ENCODE results near the gene ALX3. TPM values are rescaled to one million over a fixed set of nuclear protein-coding genes. Genes with fewer than 3 reads are reported as not detected.

The ALX3 gene
- polyA plus RNA-seq, 1 experiment = 5.7 TPM

DNA sequence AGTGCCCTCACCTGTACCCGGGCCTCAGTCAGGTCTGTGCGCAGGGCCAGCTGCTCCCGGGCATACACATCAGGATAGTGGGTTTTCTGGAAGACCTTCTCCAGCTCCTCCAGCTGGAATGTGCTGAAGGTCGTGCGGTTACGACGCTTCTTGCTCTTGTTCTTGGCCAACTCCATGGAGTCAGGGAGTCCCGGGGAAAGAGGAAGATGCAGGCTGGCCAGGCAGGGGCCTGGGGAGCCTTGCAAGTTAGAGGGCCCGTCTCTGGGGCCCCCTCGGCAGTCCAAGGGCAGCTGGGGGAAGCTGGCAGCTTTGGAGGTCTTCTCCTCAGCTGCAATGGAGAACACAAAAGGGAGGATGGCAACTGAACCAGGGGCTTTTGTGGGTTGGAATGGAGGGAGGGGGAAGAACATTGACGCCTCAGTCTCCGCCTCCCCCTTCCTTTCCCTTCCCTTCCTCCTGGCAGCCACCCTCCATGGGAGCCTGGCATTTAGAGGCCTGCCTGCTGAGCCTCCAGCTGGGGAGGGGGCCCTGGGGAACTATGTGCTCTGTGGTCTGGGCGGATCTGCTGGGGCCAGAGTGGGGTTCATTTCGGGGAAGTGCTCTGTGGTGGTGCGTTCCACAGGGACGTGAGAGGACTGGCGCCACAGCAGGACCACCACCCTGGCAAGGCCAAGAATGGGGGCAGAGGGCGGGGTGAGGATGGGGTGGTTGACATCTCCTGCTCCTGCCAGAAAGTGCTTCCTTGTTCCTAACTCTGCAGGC is 5.7 kb downstream of the ALX3 start:
- ChIA-PET CTCF (interaction anchor here (1.0 to 6.3 kb wide), 4 partner anchors 11 to 23 kb away, joined by 4 to 48 read pairs (median 7); no protein-coding TSS in a partner anchor), POLR2A (no interaction called here)
- DNase-seq (ENCODE audit: low read depth) = no peak
- TF ChIP-seq, protein P1, sequence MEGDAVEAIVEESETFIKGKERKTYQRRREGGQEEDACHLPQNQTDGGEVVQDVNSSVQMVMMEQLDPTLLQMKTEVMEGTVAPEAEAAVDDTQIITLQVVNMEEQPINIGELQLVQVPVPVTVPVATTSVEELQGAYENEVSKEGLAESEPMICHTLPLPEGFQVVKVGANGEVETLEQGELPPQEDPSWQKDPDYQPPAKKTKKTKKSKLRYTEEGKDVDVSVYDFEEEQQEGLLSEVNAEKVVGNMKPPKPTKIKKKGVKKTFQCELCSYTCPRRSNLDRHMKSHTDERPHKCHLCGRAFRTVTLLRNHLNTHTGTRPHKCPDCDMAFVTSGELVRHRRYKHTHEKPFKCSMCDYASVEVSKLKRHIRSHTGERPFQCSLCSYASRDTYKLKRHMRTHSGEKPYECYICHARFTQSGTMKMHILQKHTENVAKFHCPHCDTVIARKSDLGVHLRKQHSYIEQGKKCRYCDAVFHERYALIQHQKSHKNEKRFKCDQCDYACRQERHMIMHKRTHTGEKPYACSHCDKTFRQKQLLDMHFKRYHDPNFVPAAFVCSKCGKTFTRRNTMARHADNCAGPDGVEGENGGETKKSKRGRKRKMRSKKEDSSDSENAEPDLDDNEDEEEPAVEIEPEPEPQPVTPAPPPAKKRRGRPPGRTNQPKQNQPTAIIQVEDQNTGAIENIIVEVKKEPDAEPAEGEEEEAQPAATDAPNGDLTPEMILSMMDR (IDR thresholded peaks at IDR 0.05; ENCODE audit: insufficient read depth, low read depth, low read length) = no peak
- Histone ChIP-seq H3K36me3 (ENCODE audit: control insufficient read depth, insufficient read depth, low read length) (peaks cover 1% of the 10 kb centered on the region; the same call in 1 of the 2 replicates), H3K27me3 (ENCODE audit: control insufficient read depth, insufficient read depth, low read length) (peaks cover 17% of the 10 kb centered on the region), H3K4me3 (ENCODE audit: low read depth, low read length) (no peak overlapping the region)

DNA sequence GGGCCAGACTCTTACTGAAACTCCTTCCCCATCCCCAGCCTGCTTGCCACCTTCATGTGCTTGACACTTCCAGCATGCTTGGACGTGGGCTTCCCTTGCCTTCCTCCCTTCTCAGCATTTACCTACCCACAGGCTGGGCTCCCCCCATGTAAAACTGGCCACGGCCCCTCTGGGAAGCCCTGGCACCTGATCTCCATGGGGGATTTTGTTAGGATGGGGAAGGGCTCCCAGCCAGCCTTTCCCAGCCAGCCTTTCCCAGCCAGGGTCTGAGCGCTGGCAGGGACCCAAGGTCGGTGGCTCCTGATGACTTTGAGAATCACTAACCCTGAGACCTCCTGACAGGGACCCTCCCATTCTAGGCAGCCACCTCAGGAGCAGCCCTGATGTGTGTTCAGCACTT is 6.7 kb downstream of the ALX3 start:
- CTCF ChIA-PET = interaction anchor here (1.0 to 6.3 kb wide), 2 partner anchors 10 to 18 kb away, joined by 4 to 48 read pairs; no protein-coding TSS in a partner anchor
- Histone ChIP-seq H3K36me3 (ENCODE audit: control insufficient read depth, insufficient read depth, low read length) (peaks cover 1% of the 10 kb centered on the region; the same call in 1 of the 2 replicates), H3K27me3 (ENCODE audit: control insufficient read depth, insufficient read depth, low read length) (peaks cover 10% of the 10 kb centered on the region; the same call in 1 of the 2 replicates), H3K4me3 (ENCODE audit: low read depth, low read length) (no peak overlapping the region)
- POLR2A ChIA-PET = no interaction called here
- DNase-seq (ENCODE audit: low read depth) = no peak
- TF ChIP-seq, protein P1 (IDR thresholded peaks at IDR 0.05; ENCODE audit: insufficient read depth, low read depth, low read length) = no peak

DNA sequence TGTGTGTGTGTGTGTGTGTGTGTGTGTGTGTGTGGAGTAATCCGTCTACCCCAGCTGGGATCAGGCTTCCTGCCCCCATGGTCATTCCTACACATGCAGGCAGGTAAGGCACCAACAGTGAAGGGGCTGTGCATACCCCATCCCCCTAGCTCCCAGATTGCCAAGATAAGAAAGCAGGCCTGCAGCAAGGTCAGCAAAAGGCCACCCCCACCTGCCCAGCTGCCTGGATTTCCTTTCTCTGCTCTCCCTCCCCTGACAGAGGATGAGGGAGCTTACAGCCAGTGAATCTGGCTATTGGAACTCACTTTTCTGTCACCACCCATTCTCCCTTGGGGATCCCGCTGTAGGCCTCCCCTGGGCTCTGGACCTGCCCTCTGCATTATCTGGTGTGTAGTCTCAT is 7.9 kb downstream of the ALX3 start:
- H3K27me3 ChIP-seq (ENCODE audit: control insufficient read depth, insufficient read depth, low read length) = peaks cover 3% of the 10 kb centered on the region; the same call in 1 of the 2 replicates
- TF ChIP-seq, protein P1 (IDR thresholded peaks at IDR 0.05; ENCODE audit: insufficient read depth, low read depth, low read length) = no peak
- no peak overlapping the region for H3K4me3 ChIP-seq (ENCODE audit: low read depth, low read length)
- H3K36me3 ChIP-seq (ENCODE audit: control insufficient read depth, insufficient read depth, low read length) = peaks cover 1% of the 10 kb centered on the region; the same call in 1 of the 2 replicates
- ChIA-PET POLR2A (no interaction called here), CTCF (interaction anchor here (1.0 to 4.2 kb wide), 9 partner anchors 9 to 43 kb away, joined by 3 to 28 read pairs (median 5); no protein-coding TSS in a partner anchor)
- DNase-seq (ENCODE audit: low read depth) = no peak

DNA sequence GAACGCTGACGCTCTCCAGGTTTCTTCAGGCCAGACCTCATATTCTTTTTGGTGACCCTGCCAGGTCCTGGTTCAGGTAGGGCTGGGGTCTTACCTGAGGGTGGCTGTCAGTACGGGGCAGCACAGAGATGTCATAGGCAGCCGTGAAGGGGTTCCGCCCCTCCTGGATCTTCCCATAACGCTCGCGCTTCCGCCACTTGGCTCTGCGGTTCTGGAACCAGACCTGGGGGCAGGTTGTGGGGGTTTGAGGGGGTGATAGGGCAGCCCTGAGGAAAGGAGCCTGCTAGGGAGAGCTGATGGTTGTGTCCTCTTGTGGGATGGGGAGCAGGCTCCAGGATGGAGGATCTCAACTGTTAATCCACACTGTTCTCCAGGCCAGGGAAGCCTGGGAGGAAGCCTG is 9.1 kb downstream of the ALX3 start:
- TF ChIP-seq, protein P1 (IDR thresholded peaks at IDR 0.05; ENCODE audit: insufficient read depth, low read depth, low read length) = no peak
- CTCF ChIA-PET = interaction anchor here (1.1 to 4.2 kb wide), 4 partner anchors 21 to 35 kb away, joined by 3 to 28 read pairs (median 6); no protein-coding TSS in a partner anchor
- DNase-seq (ENCODE audit: low read depth) = no peak

DNA sequence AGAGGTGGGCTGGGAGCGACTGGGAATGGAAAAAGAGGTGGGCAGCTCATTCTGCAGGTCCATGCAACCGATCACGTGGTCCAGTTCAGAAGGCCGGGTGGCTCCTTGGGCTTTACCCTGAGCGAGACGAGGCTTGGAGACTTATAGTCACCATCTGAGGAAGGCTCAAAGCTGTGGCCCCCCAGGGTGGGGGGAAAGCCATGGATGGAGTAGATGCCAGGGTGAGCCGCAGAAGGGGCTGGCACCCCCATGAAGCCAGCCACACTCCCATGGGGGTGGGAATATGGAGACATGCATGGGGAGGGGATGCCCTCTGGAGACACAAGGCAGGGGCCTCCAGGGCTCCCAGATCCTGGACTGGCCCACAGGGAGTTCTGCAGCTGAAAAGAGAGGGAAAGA is 9.8 kb downstream of the ALX3 start:
- H3K27me3 ChIP-seq (ENCODE audit: control insufficient read depth, insufficient read depth, low read length) = no peaks in the 10 kb centered on the region
- TF ChIP-seq, protein P1 (IDR thresholded peaks at IDR 0.05; ENCODE audit: insufficient read depth, low read depth, low read length) = no peak
- DNase-seq (ENCODE audit: low read depth) = no peak
- ChIA-PET CTCF (interaction anchor here (0.8 to 12.0 kb wide), 12 partner anchors 8 to 155 kb away, joined by 3 to 345 read pairs (median 6); partner anchors contain the start of genes STRIP1 and UBL4B), POLR2A (interaction anchor here (0.6 kb wide), 1 partner anchor 26 kb away, joined by 3 read pairs; the partner anchor contains the start of gene STRIP1)
- no peak overlapping the region for H3K4me3 ChIP-seq (ENCODE audit: low read depth, low read length)
- no peaks in the 10 kb centered on the region; the same call in 1 of the 2 replicates for H3K36me3 ChIP-seq (ENCODE audit: control insufficient read depth, insufficient read depth, low read length)

More for the DNA sequence above, 9.1 kb downstream of the ALX3 start:
- Histone ChIP-seq H3K27me3 (ENCODE audit: control insufficient read depth, insufficient read depth, low read length) (no peaks in the 10 kb centered on the region), H3K36me3 (ENCODE audit: control insufficient read depth, insufficient read depth, low read length) (peaks cover 1% of the 10 kb centered on the region; the same call in 1 of the 2 replicates), H3K4me3 (ENCODE audit: low read depth, low read length) (no peak overlapping the region)
- POLR2A ChIA-PET = no interaction called here
